K562 (cell line): Measurements from ENCODE around the gene AP1M2. TPM values are rescaled to one million over a fixed set of nuclear protein-coding genes. Genes with fewer than 3 reads are reported as not detected.

Source experiments
- ATAC-seq: fragments of 200-7000 bp; cut with Tn5 transposase; 3 replicates; pipeline ENCODE4 v1.9.1; 2020; ENCODE audit warnings: moderate library complexity
- BruUV-seq: library from RNA; stranded (reverse); fragments of 400-500 nt; replicated peaks from 2 replicates; lab custom pipeline; 2021; lab: Mats Ljungman, UMichigan
- CTCF ChIA-PET: fragments of 300-600 bp; formaldehyde crosslinking; extraction: SDS; loops from one replicate; lab custom pipeline; 2021; ENCODE audit warnings: low intra/inter-chr PET ratio; lab: Yijun Ruan, JAX
- POLR2A ChIA-PET: fragments of 300-600, 350-650 bp; sonication (Branson Sonifier 250); formaldehyde crosslinking; extraction: SDS; loops from one replicate; lab custom pipeline; 2021; ENCODE audit warnings: antibody characterized with exemption, inconsistent platforms; lab: Yijun Ruan, JAX
- DNase-seq, 4 experiments: peaks; one replicate each; pipeline versions ENCODE4 v3.0.0 to v3.0.0-alpha.2; 2011 to 2018; ENCODE audit warnings: low spot score in 3 of 4, mixed read lengths in 3 of 4; ENCODE audit errors: extremely low read depth in 1 of 4
- FAIRE-seq: peaks from 2 replicates; lab custom pipeline; 2011; peaks lifted over from hg19 to GRCh38; lab: Jason Lieb, UNC
- H2AFZ ChIP-seq: 2 replicates; pipeline ENCODE4 v1.6.0; 2011; ENCODE audit warnings: low read depth, low read length, control low read depth, inconsistent platforms
- H3K27ac ChIP-seq: fragments of 200-600 bp; 3 replicates; pipeline ENCODE4 v1.8.0; 2011; ENCODE audit warnings: low read depth, mild to moderate bottlenecking, control low read depth, inconsistent platforms, low read length, moderate library complexity, mixed read lengths; ENCODE audit errors: extremely low read depth
- H3K27me3 ChIP-seq, 2 experiments: fragments of 300-600 bp in 1 of 2; 2 replicates in 1 of 2; 3 replicates in 1 of 2; pipeline versions ENCODE4 v1.6.0 to v1.8.0; 2011; ENCODE audit warnings: inconsistent platforms in 2 of 2, low read length in 2 of 2, mild to moderate bottlenecking in 1 of 2, mixed read lengths in 1 of 2, moderate library complexity in 1 of 2; ENCODE audit not compliant: control insufficient read depth in 2 of 2, insufficient read depth in 2 of 2
- H3K36me3 ChIP-seq: fragments of 300-600 bp; 3 replicates; pipeline ENCODE4 v1.8.0; 2011; ENCODE audit warnings: mild to moderate bottlenecking, low read length, inconsistent platforms; ENCODE audit not compliant: control insufficient read depth, insufficient read depth
- H3K4me1 ChIP-seq, 2 experiments: fragments of 200-600 bp in 1 of 2; replicated peaks in 1 of 2; 2 replicates in 1 of 2; 3 replicates in 1 of 2; pipeline versions ENCODE4 v1.5.1 to v1.8.0; 2011; ENCODE audit warnings: inconsistent platforms in 2 of 2, low read length in 2 of 2, mild to moderate bottlenecking in 1 of 2, mixed read lengths in 1 of 2, moderate library complexity in 1 of 2; ENCODE audit not compliant: control insufficient read depth in 2 of 2, insufficient read depth in 2 of 2
- H3K4me2 ChIP-seq: 2 replicates; pipeline ENCODE4 v1.6.1; 2011; ENCODE audit warnings: low read length, control low read depth, inconsistent platforms, mixed read lengths; ENCODE audit not compliant: insufficient read depth
- H3K4me3 ChIP-seq: fragments of 200-600 bp; sonication (generic), shearing (Covaris generic); 2 replicates; pipeline ENCODE4 v1.5.1; 2016; ENCODE audit warnings: control low read depth, inconsistent platforms
- H3K79me2 ChIP-seq: fragments of 200-600 bp; 3 replicates; pipeline ENCODE4 v1.8.0; 2011; ENCODE audit warnings: low read length, inconsistent platforms; ENCODE audit not compliant: control insufficient read depth, insufficient read depth
- H3K9ac ChIP-seq, 2 experiments: 2 replicates each; pipeline versions ENCODE4 v1.6.0 to v1.6.1; 2011; ENCODE audit warnings: low read depth in 2 of 2, low read length in 2 of 2, control low read depth in 1 of 2, inconsistent platforms in 1 of 2, mild to moderate bottlenecking in 1 of 2, mixed read lengths in 1 of 2; ENCODE audit not compliant: insufficient read depth in 1 of 2
- H3K9me1 ChIP-seq: one replicate; pipeline ENCODE4 v1.6.0; 2011; ENCODE audit warnings: inconsistent platforms, mild to moderate bottlenecking, low read length, moderate library complexity; ENCODE audit not compliant: control insufficient read depth, insufficient read depth
- H3K9me3 ChIP-seq: replicated peaks from 2 replicates; pipeline ENCODE4 v1.5.1; 2011; ENCODE audit warnings: low read depth, low read length, inconsistent platforms; ENCODE audit not compliant: control insufficient read depth, insufficient read depth
- H4K20me1 ChIP-seq: replicated peaks from 2 replicates; pipeline ENCODE4 v1.6.1; 2011; ENCODE audit warnings: low read length, inconsistent platforms, mixed read lengths; ENCODE audit not compliant: control insufficient read depth, insufficient read depth
- BCOR ChIP-seq: fragments of 450-650 bp; IDR thresholded peaks from 2 replicates; pipeline ENCODE4 v1.6.1; 2016
- COPS2 ChIP-seq: fragments of 450-650 bp; conservative IDR thresholded peaks from 2 replicates; pipeline ENCODE4 v1.6.1; 2016; ENCODE audit warnings: mild to moderate bottlenecking, moderate library complexity
- ELF4 ChIP-seq: fragments of 450-650 bp; formaldehyde crosslinking; IDR thresholded peaks from 2 replicates; pipeline ENCODE4 v1.4.0; 2022; ENCODE audit warnings: missing genetic modification characterization
- FOSL1 ChIP-seq: fragments of 200-800 bp; sonication (Bioruptor generic); conservative IDR thresholded peaks from 2 replicates; pipeline ENCODE4 v1.6.1; 2016; ENCODE audit warnings: missing genetic modification characterization, missing compliant biosample characterization
- HLTF ChIP-seq: fragments of 450-650 bp; IDR thresholded peaks from 2 replicates; pipeline ENCODE4 v1.6.1; 2016
- KDM1A ChIP-seq, 2 experiments: fragments of 450-650 bp; IDR thresholded peaks; 2 replicates each; pipeline ENCODE4 v1.6.1; 2016; ENCODE audit warnings: mild to moderate bottlenecking in 2 of 2
- RBM22 ChIP-seq: fragments of 200-400 bp; formaldehyde crosslinking; IDR thresholded peaks from 2 replicates; pipeline ENCODE4 v1.6.1; 2018; ENCODE audit warnings: low read length, low read depth; ENCODE audit not compliant: poor library complexity, severe bottlenecking
- RBM25 ChIP-seq: fragments of 200-400 bp; formaldehyde crosslinking; IDR thresholded peaks from 2 replicates; pipeline ENCODE4 v1.6.1; 2018; ENCODE audit warnings: low read length, low read depth, moderate library complexity; ENCODE audit not compliant: severe bottlenecking
- RBM39 ChIP-seq: fragments of 200-400 bp; formaldehyde crosslinking; optimal IDR thresholded peaks from 2 replicates; pipeline ENCODE3; 2018; ENCODE audit warnings: low read depth, low read length
- SMAD1 ChIP-seq: fragments of 150-350 bp; IDR thresholded peaks from 2 replicates; pipeline ENCODE4 v1.6.1; 2014; ENCODE audit warnings: low read length, low read depth; ENCODE audit not compliant: partially characterized antibody
- STAT5A ChIP-seq: IDR thresholded peaks from 2 replicates; pipeline ENCODE4 v1.6.1; 2012; ENCODE audit warnings: low read length, inconsistent platforms, borderline replicate concordance
- THRAP3 ChIP-seq: fragments of 450-650 bp; IDR thresholded peaks from 2 replicates; pipeline ENCODE4 v1.6.1; 2016; ENCODE audit warnings: mild to moderate bottlenecking, inconsistent platforms, borderline replicate concordance
- ZBTB17 ChIP-seq: fragments of 450-650 bp; formaldehyde crosslinking; IDR thresholded peaks from 2 replicates; pipeline ENCODE4 v1.4.0; 2020; ENCODE audit warnings: mild to moderate bottlenecking
- ZFP1 ChIP-seq: fragments of 450-650 bp; formaldehyde crosslinking; IDR thresholded peaks from 2 replicates; pipeline ENCODE4 v1.4.0; 2020; ENCODE audit warnings: mild to moderate bottlenecking, mixed read lengths
- ZNF311 ChIP-seq: fragments of 250-450 bp; sonication (Bioruptor Pico); IDR thresholded peaks from 2 replicates; pipeline ENCODE4 v1.4.0; 2020; ENCODE audit warnings: mild to moderate bottlenecking, moderate library complexity
- ZNF644 ChIP-seq: fragments of 200-800 bp; sonication (Bioruptor generic); IDR thresholded peaks from 2 replicates; pipeline ENCODE4 v1.6.1; 2016; ENCODE audit warnings: low read depth, missing genetic modification characterization, missing compliant biosample characterization
- WGBS: fragments of 100-300 bp; shearing (Covaris generic); methylation state at CpG from one replicate; pipeline ENCODE4 v1.1.6; 2016; ENCODE audit warnings: low coverage, mixed read lengths; ENCODE audit not compliant: insufficient coverage; ENCODE audit errors: missing lambda C conversion rate; 5-methylcytosine and 5-hydroxymethylcytosine counted together
- in situ Hi-C: fragments of 300-500 bp; cut with MboI; formaldehyde crosslinking; loops from 4 replicates; pipeline ENCODE4 v1.15.0; 2018; ENCODE audit warnings: inconsistent platforms, mixed read lengths
- intact Hi-C: fragments of 100-400 bp; cut with micrococcal nuclease; formaldehyde crosslinking; loops from 2 replicates; pipeline ENCODE4 v1.14.2; 2022
- polyA plus RNA-seq, 8 experiments: library from polyadenylated mRNA; depleted of rRNA in 4 of 8; stranded (reverse) in 5 of 8; unstranded in 3 of 8; fragments of >200 nt; fragmentation: Nextera tagmentation in 2 of 8; fragmentation: Illumina TruSeq in 1 of 8; extraction: Ambion mirVana in 2 of 8; extraction: Trizol in 1 of 8; gene quantifications; 2 replicates each; pipeline versions ENCODE4 v1.2.1 to v1.2.3, GENCODE V29; 2011 to 2014; ENCODE audit warnings: inconsistent platforms in 1 of 8, missing spikeins in 1 of 8
- total RNA-seq, 7 experiments: library from RNA; depleted of rRNA in 6 of 7; stranded (reverse); fragments of >200 nt in 6 of 7; fragmentation: Illumina TruSeq in 2 of 7; extraction: Trizol in 2 of 7; gene quantifications; 2 replicates each; pipeline versions ENCODE4 v1.2.1 to v1.2.3, GENCODE V29; 2011 to 2021; ENCODE audit warnings: low replicate concordance in 1 of 7
- TF ChIP-seq, protein P1 (sequence below): fragments of 200-800 bp; sonication (Bioruptor generic); IDR thresholded peaks from 2 replicates; pipeline ENCODE4 v1.6.1; 2017; ENCODE audit warnings: missing genetic modification characterization, missing compliant biosample characterization
- TF ChIP-seq, protein P2 (sequence below): fragments of 250-450 bp; sonication (Bioruptor Pico); IDR thresholded peaks from 2 replicates; pipeline ENCODE4 v1.4.0; 2020; ENCODE audit warnings: mild to moderate bottlenecking, moderate library complexity, borderline replicate concordance
- TF ChIP-seq, protein P3 (sequence below): fragments of 450-650 bp; IDR thresholded peaks from 2 replicates; pipeline ENCODE4 v1.6.1; 2016; ENCODE audit warnings: low read depth, mild to moderate bottlenecking, moderate library complexity

The AP1M2 gene
- total and polyA plus RNA-seq, 9 of the 15 experiments (the other 6 are each of a cell fraction or from before 2014, with no cell fraction given): 0.33 to 1.4 (median 0.89) TPM; not detected in 1

GRCh38 chr19:10624585-10624984, 37.5 kb upstream of the AP1M2 start (continued):
- TF ChIP-seq, protein P1, sequence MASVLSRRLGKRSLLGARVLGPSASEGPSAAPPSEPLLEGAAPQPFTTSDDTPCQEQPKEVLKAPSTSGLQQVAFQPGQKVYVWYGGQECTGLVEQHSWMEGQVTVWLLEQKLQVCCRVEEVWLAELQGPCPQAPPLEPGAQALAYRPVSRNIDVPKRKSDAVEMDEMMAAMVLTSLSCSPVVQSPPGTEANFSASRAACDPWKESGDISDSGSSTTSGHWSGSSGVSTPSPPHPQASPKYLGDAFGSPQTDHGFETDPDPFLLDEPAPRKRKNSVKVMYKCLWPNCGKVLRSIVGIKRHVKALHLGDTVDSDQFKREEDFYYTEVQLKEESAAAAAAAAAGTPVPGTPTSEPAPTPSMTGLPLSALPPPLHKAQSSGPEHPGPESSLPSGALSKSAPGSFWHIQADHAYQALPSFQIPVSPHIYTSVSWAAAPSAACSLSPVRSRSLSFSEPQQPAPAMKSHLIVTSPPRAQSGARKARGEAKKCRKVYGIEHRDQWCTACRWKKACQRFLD (CRISPR knock-in tag): no peak
- no peak for TF ChIP-seq ZNF311 (CRISPR knock-in tag)
- TF ChIP-seq, protein P2, sequence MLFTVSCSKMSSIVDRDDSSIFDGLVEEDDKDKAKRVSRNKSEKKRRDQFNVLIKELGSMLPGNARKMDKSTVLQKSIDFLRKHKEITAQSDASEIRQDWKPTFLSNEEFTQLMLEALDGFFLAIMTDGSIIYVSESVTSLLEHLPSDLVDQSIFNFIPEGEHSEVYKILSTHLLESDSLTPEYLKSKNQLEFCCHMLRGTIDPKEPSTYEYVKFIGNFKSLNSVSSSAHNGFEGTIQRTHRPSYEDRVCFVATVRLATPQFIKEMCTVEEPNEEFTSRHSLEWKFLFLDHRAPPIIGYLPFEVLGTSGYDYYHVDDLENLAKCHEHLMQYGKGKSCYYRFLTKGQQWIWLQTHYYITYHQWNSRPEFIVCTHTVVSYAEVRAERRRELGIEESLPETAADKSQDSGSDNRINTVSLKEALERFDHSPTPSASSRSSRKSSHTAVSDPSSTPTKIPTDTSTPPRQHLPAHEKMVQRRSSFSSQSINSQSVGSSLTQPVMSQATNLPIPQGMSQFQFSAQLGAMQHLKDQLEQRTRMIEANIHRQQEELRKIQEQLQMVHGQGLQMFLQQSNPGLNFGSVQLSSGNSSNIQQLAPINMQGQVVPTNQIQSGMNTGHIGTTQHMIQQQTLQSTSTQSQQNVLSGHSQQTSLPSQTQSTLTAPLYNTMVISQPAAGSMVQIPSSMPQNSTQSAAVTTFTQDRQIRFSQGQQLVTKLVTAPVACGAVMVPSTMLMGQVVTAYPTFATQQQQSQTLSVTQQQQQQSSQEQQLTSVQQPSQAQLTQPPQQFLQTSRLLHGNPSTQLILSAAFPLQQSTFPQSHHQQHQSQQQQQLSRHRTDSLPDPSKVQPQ (CRISPR knock-in tag): no peak

GRCh38 chr19:10621966-10622365, 34.9 kb upstream of the AP1M2 start:
- DNase-seq (peak in 1 of 4 experiments; percentile 3), ATAC-seq (no peak), FAIRE-seq (no peak)
- H3K27me3 ChIP-seq: no peaks in the 10 kb centered on the region
- no peaks in the 10 kb centered on the region for H3K36me3 ChIP-seq
- ChIA-PET CTCF (no interaction called here), POLR2A (interaction anchor here (0.7 kb wide), 1 partner anchor 13 kb away, joined by 3 read pairs; no protein-coding TSS in a partner anchor)
- in situ Hi-C loops: no loop called here
- no peaks in the 10 kb centered on the region for H3K9me3 ChIP-seq
- peak overlapping the region in 1 of 2 experiments; percentile 61; a peak in 2 of 4 replicates for H3K9ac ChIP-seq
- H3K4me1 ChIP-seq: peaks cover 15 to 29% of the 10 kb centered on the region in 2 experiments
- WGBS: 76% methylated on average over 7 of the region's 8 CpGs
- BruUV-seq: no TSS peak
- no peak overlapping the region for H3K4me3 ChIP-seq
- intact Hi-C loops: no loop called here
- no peak overlapping the region for H3K27ac ChIP-seq
- peaks cover 3% of the 10 kb centered on the region for H3K9me1 ChIP-seq
- H3K4me2 ChIP-seq: no peak overlapping the region
- H2AFZ ChIP-seq: no peak overlapping the region
- no peaks in the 10 kb centered on the region for H4K20me1 ChIP-seq
- H3K79me2 ChIP-seq: peaks cover 3% of the 10 kb centered on the region; the same call in 2 of the 3 replicates
- TF ChIP-seq ZNF644 (tag): no peak
- peak in 1 of 2 experiments; percentile 31; a peak in 1 of 4 replicates for TF ChIP-seq KDM1A (IDR thresholded peaks at IDR 0.05)
- peak; percentile 32; the same call in 1 of the 2 replicates for TF ChIP-seq BCOR
- no peak for TF ChIP-seq THRAP3
- no peak for TF ChIP-seq SMAD1
- no peak for TF ChIP-seq RBM22
- no peak for TF ChIP-seq HLTF
- no peak for TF ChIP-seq RBM39
- no peak for TF ChIP-seq ZBTB17
- TF ChIP-seq COPS2: no peak
- no peak for TF ChIP-seq ELF4
- TF ChIP-seq FOSL1: no peak
- TF ChIP-seq, protein P3, sequence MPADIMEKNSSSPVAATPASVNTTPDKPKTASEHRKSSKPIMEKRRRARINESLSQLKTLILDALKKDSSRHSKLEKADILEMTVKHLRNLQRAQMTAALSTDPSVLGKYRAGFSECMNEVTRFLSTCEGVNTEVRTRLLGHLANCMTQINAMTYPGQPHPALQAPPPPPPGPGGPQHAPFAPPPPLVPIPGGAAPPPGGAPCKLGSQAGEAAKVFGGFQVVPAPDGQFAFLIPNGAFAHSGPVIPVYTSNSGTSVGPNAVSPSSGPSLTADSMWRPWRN: no peak
- TF ChIP-seq ZFP1 (CRISPR knock-in tag): no peak
- TF ChIP-seq STAT5A: no peak
- peak; percentile 33 for TF ChIP-seq RBM25
